WERI-Rb-1 (cell line): ENCODE data around the gene MLF2.

Experiments used
- DNase-seq: peaks from one replicate; pipeline ENCODE4 v3.0.0-alpha.2; 2020
- H3K27ac ChIP-seq: fragments of 250-450 bp; sonication (Bioruptor Pico); 2 replicates; pipeline ENCODE4 v1.5.1; 2020; ENCODE audit warnings: mild to moderate bottlenecking, moderate library complexity
- H3K27me3 ChIP-seq: fragments of 250-450 bp; sonication (Bioruptor Pico); 2 replicates; pipeline ENCODE4 v1.5.1; 2021; ENCODE audit warnings: mild to moderate bottlenecking, low read depth, moderate library complexity; ENCODE audit not compliant: insufficient read depth, severe bottlenecking
- H3K36me3 ChIP-seq: fragments of 250-450 bp; sonication (Bioruptor Pico); 2 replicates; pipeline ENCODE4 v1.5.1; 2020; ENCODE audit warnings: mild to moderate bottlenecking, moderate library complexity
- H3K4me3 ChIP-seq: 2 replicates; pipeline ENCODE4 v1.5.1; 2011; ENCODE audit warnings: low read depth, mild to moderate bottlenecking, control low read depth, low read length
- H3K9me3 ChIP-seq: fragments of 250-450 bp; sonication (Bioruptor Pico); 2 replicates; pipeline ENCODE4 v1.5.1; 2021; ENCODE audit warnings: mild to moderate bottlenecking, moderate library complexity; ENCODE audit not compliant: severe bottlenecking
- TF ChIP-seq, protein P1 (sequence below): IDR thresholded peaks from 2 replicates; pipeline ENCODE4 v1.5.1; 2011; ENCODE audit warnings: low read depth, mild to moderate bottlenecking, control low read depth, inconsistent platforms, low read length

The MLF2 gene

DNA sequence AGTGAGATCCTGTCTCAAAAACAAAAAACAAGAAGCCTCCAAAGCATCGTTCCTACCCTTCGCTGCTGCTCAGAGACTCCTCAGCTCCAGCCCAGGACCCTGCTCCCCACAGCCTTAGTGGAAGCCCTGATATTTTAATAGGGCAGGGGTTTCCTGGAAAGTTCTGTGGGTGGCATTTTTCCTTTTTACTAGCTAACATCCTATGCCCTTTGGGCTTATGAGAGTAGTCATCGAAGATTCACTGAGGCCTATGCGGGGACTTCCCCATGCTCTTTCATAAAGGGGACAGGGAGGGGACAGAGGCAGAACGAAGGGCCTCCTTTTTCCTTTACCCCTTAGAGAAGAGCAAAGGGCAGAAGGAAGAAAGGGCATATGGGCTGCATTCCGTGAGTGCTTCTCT, 27.6 kb upstream of the MLF2 start:
- Histone ChIP-seq H3K9me3 (no peaks in the 10 kb centered on the region), H3K27me3 (no peaks in the 10 kb centered on the region)

DNA sequence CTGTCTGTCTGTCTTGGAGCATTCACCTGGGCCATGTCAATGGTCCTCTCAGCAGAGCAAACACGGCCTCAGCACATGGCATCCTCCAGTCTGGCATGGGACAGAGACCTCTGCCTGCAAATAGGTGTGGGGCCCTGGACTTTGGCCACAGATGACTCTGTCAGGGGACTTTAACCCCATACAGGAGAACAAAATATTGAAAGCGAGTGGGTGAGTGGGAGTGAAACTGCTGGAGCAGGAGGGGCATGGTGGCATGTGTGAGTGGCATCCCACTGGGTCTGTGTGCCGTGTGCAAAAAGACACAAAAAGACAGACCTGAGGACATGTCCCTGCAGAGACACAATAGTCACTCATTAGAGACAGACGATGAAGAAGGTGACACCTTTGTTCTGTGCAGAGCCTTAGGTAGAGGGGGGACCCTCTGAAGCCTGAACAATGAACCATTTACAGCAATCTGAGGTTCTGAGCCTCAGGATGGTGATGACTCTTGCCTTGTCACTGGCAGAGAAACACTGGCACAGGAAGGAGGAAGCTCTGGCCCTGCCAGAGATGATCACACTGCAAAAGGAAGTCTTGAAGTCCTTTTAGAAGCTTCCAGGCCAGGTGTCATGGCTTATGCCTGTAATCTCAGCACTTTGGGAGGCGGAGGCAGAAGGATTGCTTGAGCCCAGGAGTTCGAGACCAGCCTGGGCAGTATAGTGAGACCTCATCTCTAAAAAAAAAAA, 26.9 kb upstream of the MLF2 start:
- DNase-seq, result no peak
- no peak overlapping the region for H3K4me3 ChIP-seq
- H3K9me3 ChIP-seq, result no peaks in the 10 kb centered on the region
- TF ChIP-seq, protein P1, sequence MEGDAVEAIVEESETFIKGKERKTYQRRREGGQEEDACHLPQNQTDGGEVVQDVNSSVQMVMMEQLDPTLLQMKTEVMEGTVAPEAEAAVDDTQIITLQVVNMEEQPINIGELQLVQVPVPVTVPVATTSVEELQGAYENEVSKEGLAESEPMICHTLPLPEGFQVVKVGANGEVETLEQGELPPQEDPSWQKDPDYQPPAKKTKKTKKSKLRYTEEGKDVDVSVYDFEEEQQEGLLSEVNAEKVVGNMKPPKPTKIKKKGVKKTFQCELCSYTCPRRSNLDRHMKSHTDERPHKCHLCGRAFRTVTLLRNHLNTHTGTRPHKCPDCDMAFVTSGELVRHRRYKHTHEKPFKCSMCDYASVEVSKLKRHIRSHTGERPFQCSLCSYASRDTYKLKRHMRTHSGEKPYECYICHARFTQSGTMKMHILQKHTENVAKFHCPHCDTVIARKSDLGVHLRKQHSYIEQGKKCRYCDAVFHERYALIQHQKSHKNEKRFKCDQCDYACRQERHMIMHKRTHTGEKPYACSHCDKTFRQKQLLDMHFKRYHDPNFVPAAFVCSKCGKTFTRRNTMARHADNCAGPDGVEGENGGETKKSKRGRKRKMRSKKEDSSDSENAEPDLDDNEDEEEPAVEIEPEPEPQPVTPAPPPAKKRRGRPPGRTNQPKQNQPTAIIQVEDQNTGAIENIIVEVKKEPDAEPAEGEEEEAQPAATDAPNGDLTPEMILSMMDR, result no peak
- no peak overlapping the region; the same call in 1 of the 2 replicates for H3K27ac ChIP-seq
- peaks cover 31% of the 10 kb centered on the region for H3K36me3 ChIP-seq
- no peaks in the 10 kb centered on the region for H3K27me3 ChIP-seq

More for the DNA sequence above, 27.6 kb upstream of the MLF2 start:
- Histone ChIP-seq H3K4me3 (no peak overlapping the region), H3K36me3 (peaks cover 24% of the 10 kb centered on the region), H3K27ac (peak overlapping the region; percentile 23; the same call in 1 of the 2 replicates)
- TF ChIP-seq, protein P1, result no peak
- no peak for DNase-seq

DNA sequence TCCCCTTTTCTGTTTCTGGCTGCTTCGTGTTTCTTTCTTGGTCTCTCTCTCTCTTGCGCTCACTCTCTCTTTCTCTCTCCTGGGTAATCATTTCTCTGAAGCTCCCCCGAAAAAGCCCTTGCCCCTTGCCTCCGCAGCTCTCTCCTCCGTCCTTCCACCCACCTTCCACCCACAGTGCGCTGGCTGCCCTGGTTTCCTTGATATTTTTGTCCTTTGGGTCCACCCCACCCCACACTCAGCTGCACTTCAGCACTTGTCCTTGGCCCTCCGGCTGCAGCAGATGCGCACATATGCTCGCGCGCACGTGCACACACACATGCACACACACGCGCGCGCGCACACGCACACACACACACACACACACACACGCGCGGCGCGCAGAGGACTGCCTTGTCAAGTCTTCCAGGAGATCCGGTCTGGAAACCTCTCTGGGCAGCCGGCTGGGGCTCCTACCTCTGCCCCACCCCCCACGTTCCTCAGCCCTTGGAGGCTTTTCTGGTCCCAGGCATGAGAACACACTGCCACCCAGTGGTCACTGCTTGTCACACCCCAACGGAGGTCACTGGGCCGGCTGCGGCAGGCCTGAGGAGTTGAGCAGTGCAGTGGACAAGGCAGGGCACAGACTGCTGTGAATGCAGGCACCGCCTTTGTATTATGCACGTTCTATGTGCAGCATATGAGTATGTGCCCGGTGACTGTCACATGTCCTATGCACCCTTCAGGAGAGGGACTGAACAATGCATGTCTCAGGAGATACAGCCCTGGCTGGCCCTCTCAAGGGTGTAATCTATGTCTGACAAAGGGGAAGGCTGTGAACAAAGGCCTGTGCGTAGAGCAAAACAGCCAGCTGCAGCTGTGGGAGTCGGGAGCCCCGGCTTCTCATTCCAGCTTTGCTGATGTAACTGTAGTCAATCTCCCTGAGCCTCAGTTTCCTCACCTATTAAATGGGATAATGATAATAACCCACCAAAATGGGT, 25.9 kb upstream of the MLF2 start:
- Histone ChIP-seq H3K9me3 (no peaks in the 10 kb centered on the region), H3K4me3 (peak overlapping the region; percentile 4; the same call in 1 of the 2 replicates), H3K27ac (peak overlapping the region; percentile 75), H3K27me3 (no peaks in the 10 kb centered on the region), H3K36me3 (peaks cover 37% of the 10 kb centered on the region)
- peak; percentile 97 for DNase-seq
- TF ChIP-seq, protein P1, result peak; percentile 90

DNA sequence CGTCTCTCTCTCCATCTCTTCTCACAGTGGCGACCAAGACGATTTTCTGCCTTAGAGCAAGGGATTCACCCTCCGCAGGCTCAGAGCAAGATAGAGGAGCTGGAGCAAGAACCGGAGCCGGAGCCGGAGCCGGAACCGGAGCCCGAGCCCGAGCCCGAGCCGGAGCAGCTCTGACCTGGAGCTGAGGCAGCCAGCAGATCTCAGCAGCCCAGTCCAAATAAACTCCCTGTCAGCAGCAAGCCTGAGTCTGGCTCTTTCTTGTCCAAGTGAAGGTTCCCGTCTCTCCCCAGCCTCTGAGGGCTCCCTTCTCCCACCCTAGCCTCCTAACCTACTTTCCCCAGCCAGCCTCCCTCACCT, 25.3 kb upstream of the MLF2 start:
- Histone ChIP-seq H3K36me3 (peaks cover 39% of the 10 kb centered on the region), H3K27ac (peak overlapping the region; percentile 75), H3K4me3 (no peak overlapping the region), H3K27me3 (no peaks in the 10 kb centered on the region), H3K9me3 (no peaks in the 10 kb centered on the region)
- DNase-seq, result peak; percentile 68
- TF ChIP-seq, protein P1, result no peak

DNA sequence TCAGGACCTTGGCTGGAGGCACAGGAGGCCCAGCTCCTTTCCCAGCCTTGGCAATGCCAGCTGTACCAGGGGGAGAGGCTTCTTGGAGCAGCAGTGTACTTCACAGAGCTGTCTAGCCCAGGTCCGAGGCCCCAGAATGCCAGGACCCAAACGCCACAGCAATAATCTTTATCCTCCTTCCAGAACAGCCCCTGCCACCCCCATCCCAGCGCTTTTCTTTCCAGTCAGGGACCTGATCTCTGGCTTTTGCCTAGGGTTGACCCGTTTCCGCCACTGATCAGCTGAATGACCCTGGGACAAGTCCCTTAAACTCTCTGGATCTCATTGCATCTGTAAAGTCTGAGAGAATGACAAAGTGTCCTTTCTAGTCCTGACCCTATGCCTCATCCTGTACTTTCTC, 24.4 kb upstream of the MLF2 start:
- peaks cover 42% of the 10 kb centered on the region for H3K36me3 ChIP-seq
- peak overlapping the region; percentile 75; the same call in 1 of the 2 replicates for H3K27ac ChIP-seq
- TF ChIP-seq, protein P1, result no peak
- H3K27me3 ChIP-seq, result no peaks in the 10 kb centered on the region
- H3K4me3 ChIP-seq, result no peak overlapping the region
- no peaks in the 10 kb centered on the region for H3K9me3 ChIP-seq
- no peak for DNase-seq
